LNCAP (cell line): ENCODE data around the gene TMEM178A.

ENCODE experiments used
- TF ChIP-seq, protein P1 (sequence below): fragments of 450-650 bp; IDR thresholded peaks from 2 replicates; pipeline ENCODE4 v1.5.1; 2017; ENCODE audit warnings: mild to moderate bottlenecking

The TMEM178A gene

DNA sequence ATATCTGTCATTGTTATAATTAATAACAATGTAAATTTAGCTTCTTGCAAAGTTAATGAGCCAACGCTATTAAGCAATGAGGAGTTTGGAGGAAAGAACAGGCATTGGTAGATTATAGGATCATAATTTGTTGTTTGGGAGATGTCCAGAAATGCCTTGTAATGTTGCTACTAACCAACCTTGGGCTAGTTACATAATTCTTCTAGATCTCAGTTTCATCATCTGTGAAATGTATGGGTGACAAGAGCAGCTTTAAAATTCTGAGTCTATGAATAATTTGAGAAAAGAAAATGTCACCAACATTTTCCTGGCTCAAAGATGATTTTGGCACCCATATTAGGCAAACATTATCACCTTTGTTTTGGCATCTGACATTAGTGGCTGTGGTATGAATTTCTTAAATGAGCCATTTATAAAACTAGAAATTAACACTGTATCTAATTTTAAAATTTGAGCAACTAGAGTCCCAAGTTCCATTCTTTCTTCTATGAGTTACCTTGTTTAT, 2.9 kb downstream of the TMEM178A start:
- TF ChIP-seq, protein P1, sequence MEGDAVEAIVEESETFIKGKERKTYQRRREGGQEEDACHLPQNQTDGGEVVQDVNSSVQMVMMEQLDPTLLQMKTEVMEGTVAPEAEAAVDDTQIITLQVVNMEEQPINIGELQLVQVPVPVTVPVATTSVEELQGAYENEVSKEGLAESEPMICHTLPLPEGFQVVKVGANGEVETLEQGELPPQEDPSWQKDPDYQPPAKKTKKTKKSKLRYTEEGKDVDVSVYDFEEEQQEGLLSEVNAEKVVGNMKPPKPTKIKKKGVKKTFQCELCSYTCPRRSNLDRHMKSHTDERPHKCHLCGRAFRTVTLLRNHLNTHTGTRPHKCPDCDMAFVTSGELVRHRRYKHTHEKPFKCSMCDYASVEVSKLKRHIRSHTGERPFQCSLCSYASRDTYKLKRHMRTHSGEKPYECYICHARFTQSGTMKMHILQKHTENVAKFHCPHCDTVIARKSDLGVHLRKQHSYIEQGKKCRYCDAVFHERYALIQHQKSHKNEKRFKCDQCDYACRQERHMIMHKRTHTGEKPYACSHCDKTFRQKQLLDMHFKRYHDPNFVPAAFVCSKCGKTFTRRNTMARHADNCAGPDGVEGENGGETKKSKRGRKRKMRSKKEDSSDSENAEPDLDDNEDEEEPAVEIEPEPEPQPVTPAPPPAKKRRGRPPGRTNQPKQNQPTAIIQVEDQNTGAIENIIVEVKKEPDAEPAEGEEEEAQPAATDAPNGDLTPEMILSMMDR = no peak

- TF ChIP-seq, protein P1 = no peak
These were observed 5.9 kb downstream of the TMEM178A start for GRCh38 chr2:39671604-39672003.

GRCh38 chr2:39673018-39673417, 7.3 kb downstream of the TMEM178A start:
- TF ChIP-seq, protein P1 = no peak

DNA sequence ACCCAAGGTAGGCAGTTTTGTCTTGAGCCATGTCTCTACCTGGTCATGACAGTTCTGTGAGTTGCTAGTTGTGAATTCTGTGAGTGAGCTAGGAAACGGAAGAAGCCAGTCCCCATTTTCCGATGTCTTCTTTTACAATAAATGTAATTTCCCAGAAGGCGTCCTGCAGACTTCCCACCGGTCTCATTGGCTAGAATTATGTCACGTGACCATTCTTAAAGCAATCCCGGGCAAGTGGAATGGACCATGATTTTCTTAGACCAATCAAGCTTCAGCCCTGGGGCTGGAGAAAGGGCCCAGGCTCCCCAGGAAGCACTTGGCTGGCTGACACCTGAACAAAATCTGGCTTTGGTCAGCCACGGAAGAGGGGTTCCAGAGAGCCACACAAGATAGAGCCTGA, 10.6 kb downstream of the TMEM178A start:
- TF ChIP-seq, protein P1 = no peak

DNA sequence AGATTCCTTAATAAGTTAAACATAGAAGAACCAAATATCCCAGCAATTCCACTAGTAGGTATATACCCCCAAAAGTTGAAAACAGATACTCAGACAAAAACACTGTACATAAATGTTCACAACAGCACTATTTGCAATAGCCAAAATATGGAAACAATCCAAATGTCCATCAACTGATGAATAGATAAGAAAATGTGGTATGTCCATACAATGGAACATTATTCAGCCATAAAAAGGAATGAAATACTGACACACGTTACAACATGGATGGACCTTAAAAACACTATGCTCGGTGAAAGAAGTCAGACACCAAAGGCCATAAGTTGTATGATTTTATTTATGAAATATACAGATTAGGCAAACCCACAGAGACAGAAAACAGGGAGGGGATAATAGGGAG, 12.5 kb downstream of the TMEM178A start:
- TF ChIP-seq, protein P1 = no peak

- TF ChIP-seq, protein P1 = no peak
These were observed 14.1 kb downstream of the TMEM178A start for GRCh38 chr2:39679805-39680204.

DNA sequence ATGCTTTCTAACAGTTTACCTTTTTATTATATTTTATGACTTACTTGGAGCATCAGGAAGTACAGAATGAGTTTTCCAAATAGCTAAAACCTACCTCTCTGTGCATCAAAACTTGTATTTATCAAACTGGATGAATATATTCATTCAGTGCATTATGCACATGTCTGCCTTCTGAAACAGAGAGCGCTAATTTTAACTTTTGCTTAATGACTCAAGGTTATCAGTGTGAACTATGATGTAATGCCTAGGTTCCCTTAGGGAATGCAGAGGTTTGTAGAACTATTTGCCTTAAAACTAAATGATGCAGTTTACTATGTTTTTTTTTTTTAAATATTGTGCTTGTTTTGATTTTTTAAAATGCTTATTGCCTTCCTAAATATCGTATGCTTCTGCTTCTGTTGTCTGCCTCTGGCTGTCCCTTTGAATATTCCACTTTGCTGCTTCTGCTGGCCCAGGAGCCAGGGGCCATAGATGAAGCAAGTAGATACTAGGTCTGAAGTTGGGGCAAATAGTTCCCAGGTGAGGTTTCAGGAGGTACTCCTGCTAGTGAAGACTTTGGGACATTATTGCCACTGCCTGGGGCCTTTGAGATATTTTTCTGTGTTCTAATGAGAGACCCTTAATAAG, 16.5 kb downstream of the TMEM178A start:
- TF ChIP-seq, protein P1 = no peak
